ENCODE measurements around the gene TNRC6C. TPM values are rescaled to one million over a fixed set of nuclear protein-coding genes. Genes with fewer than 3 reads are reported as not detected.

The TNRC6C gene
- total RNA-seq, 2 donors from 2014 or later = 8.9 to 9.0 TPM

- H3K27ac ChIP-seq = no peak overlapping the region
- no peak for TF ChIP-seq CTCF (IDR thresholded peaks at IDR 0.05)
- H3K27me3 ChIP-seq = no peaks in the 10 kb centered on the region
- intact Hi-C loops (cut with DNase I) = loop anchor here (5.0 kb wide), 1 partner anchor 95 kb away; no protein-coding TSS in a partner anchor
- no peak overlapping the region for H3K9ac ChIP-seq (ENCODE audit: low read depth in 2 of 2, low read length in 2 of 2)
- H3K9me3 ChIP-seq = no peaks in the 10 kb centered on the region
- DNase-seq = no peak
- H3K4me3 ChIP-seq = no peak overlapping the region
- H3K4me1 ChIP-seq = no peaks in the 10 kb centered on the region
- H3K36me3 ChIP-seq = no peaks in the 10 kb centered on the region
Observed at GRCh38 chr17:78012428-78012827, 53.9 kb downstream of the TNRC6C start.

DNA sequence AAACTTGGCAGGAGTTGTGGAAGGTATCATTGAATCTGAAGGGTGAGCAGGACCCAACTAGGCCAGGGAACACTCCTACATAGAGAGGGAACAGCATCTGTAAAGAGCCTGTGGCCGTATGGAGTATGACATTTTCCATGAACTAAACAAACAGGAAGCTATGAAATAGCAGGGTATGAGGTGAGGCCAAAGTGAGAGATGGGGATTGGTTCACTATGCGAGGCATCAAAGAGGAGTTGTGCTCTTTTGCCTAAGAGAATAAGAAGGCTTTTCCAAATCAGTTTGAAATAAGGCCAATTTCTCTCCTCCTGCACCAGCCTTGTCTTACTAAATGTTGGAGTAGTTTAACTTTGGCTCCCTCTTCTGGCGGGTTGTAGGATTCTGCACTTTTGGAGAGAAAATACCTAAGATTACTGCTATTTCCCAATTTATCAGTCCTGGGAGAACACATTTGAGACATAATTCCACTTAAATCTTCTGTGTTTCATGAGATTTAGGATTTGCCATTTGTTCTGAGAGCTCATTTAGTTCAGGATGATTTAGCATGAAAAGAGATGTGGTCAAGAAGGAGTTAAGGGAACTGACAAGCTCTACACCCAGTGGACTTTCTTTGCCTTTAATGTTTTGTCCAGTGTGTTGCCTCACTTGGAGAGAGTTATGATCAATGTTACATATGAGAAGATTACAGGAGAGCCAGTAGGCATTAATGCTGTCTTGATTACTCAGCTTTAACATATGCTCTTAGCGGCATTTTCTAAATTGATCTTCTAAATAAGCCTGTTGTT lies 55.4 kb downstream of the TNRC6C start:
- DNase-seq = peak; percentile 69
- Histone ChIP-seq H3K4me3 (no peak overlapping the region), H3K9me3 (no peaks in the 10 kb centered on the region), H3K27me3 (no peaks in the 10 kb centered on the region), H3K9ac (ENCODE audit: low read depth in 2 of 2, low read length in 2 of 2) (no peak overlapping the region), H3K27ac (no peak overlapping the region), H3K4me1 (no peaks in the 10 kb centered on the region), H3K36me3 (no peaks in the 10 kb centered on the region)
- TF ChIP-seq CTCF (IDR thresholded peaks at IDR 0.05) = peak; percentile 74
- intact Hi-C loops (cut with DNase I) = loop anchor here (1.0 to 5.0 kb wide), 3 partner anchors 97 to 471 kb away; no protein-coding TSS in a partner anchor

- no peak for DNase-seq
- H3K27me3 ChIP-seq = no peaks in the 10 kb centered on the region
- H3K27ac ChIP-seq = no peak overlapping the region
- no peak overlapping the region for H3K9ac ChIP-seq (ENCODE audit: low read depth in 2 of 2, low read length in 2 of 2)
- TF ChIP-seq CTCF (IDR thresholded peaks at IDR 0.05) = no peak
- H3K4me1 ChIP-seq = no peaks in the 10 kb centered on the region
- no peaks in the 10 kb centered on the region for H3K36me3 ChIP-seq
- intact Hi-C loops (cut with DNase I) = loop anchor here (2.0 to 5.0 kb wide), 2 partner anchors 97 to 242 kb away; no protein-coding TSS in a partner anchor
- H3K4me3 ChIP-seq = no peak overlapping the region
- H3K9me3 ChIP-seq = no peaks in the 10 kb centered on the region
Observed at GRCh38 chr17:78014646-78015045, 56.1 kb downstream of the TNRC6C start.

GRCh38 chr17:78016852-78017251 lies 58.3 kb downstream of the TNRC6C start:
- Histone ChIP-seq H3K4me1 (no peaks in the 10 kb centered on the region), H3K27me3 (no peaks in the 10 kb centered on the region), H3K9me3 (no peaks in the 10 kb centered on the region), H3K27ac (no peak overlapping the region), H3K36me3 (no peaks in the 10 kb centered on the region), H3K4me3 (no peak overlapping the region), H3K9ac (ENCODE audit: low read depth in 2 of 2, low read length in 2 of 2) (no peak overlapping the region)
- DNase-seq = no peak
- intact Hi-C loops (cut with DNase I) = no loop called here
- no peak for TF ChIP-seq CTCF (IDR thresholded peaks at IDR 0.05)

DNA sequence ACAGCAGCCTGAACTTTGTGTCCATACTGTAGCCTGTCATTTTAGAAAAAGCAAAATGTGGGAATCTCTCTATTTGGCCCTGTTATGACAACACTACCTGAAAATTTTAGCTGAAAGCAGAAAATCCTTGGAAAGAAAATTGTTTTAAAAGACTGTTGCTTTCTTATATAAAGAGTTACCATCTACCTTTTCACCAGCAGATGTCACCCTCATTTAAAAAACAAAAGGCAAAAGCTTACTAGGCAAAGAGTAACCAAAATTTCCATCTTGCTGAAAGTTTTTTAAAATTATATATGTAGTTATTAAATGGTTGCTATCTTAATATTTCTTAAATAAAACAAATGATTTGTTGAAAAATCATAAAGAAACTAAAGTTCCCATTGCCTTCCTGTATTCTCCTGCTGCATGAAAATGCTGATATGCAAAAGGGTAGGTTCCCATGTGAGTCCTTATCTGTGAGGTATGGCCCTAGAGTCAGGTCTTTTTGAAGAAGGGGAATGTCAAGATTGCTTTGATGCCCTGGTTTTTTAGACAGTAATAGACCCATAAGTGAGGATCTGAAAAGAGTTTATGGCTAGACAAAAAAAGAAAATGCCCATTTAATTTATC lies 61.0 kb downstream of the TNRC6C start:
- Histone ChIP-seq H3K27ac (no peak overlapping the region), H3K36me3 (no peaks in the 10 kb centered on the region), H3K4me3 (no peak overlapping the region), H3K9me3 (no peaks in the 10 kb centered on the region), H3K27me3 (no peaks in the 10 kb centered on the region), H3K4me1 (no peaks in the 10 kb centered on the region), H3K9ac (ENCODE audit: low read depth in 2 of 2, low read length in 2 of 2) (no peak overlapping the region)
- no peak for DNase-seq
- intact Hi-C loops (cut with DNase I) = no loop called here
- TF ChIP-seq CTCF (IDR thresholded peaks at IDR 0.05) = peak; percentile 42
